SJCRH30 (cell line): ENCODE results near the gene FBXO10. TPM values are rescaled to one million over a fixed set of nuclear protein-coding genes. Genes with fewer than 3 reads are reported as not detected.
A peak's percentile ranks its signal among the peaks of the same experiment; 100 is the strongest.
"Not testable (repeated sequence)": the region's sequence is repeated elsewhere in the genome, so short reads cannot be mapped to it uniquely, and the experiment has no call there.

Experiments
- DNase-seq, 2 experiments: peaks; one replicate each; pipeline ENCODE4 v3.0.0-alpha.2; 2015 to 2020
- H3K27ac ChIP-seq: fragments of 250-450 bp; sonication (Bioruptor Pico); 2 replicates; pipeline ENCODE4 v1.5.1; 2020; ENCODE audit warnings: mild to moderate bottlenecking, moderate library complexity
- H3K27me3 ChIP-seq: fragments of 250-450 bp; sonication (Bioruptor Pico); 2 replicates; pipeline ENCODE4 v1.5.1; 2020; ENCODE audit warnings: mild to moderate bottlenecking, moderate library complexity
- H3K36me3 ChIP-seq: fragments of 250-450 bp; sonication (Bioruptor Pico); 2 replicates; pipeline ENCODE4 v1.5.1; 2020; ENCODE audit warnings: mild to moderate bottlenecking, moderate library complexity
- H3K4me1 ChIP-seq: fragments of 250-450 bp; sonication (Bioruptor Pico); 2 replicates; pipeline ENCODE4 v1.5.1; 2020; ENCODE audit warnings: mild to moderate bottlenecking, moderate library complexity
- H3K4me3 ChIP-seq: fragments of 250-450 bp; sonication (Bioruptor Pico); 2 replicates; pipeline ENCODE4 v1.5.1; 2020; ENCODE audit warnings: mild to moderate bottlenecking, moderate library complexity
- H3K9me3 ChIP-seq: fragments of 250-450 bp; sonication (Bioruptor Pico); replicated peaks from 2 replicates; pipeline ENCODE4 v1.5.1; 2020; ENCODE audit warnings: mild to moderate bottlenecking, moderate library complexity
- total RNA-seq: library from RNA; depleted of rRNA; stranded (reverse); fragments of >200 nt; shearing (Covaris generic); gene quantifications from 2 replicates; pipeline ENCODE4 v1.2.3, GENCODE V29; 2014

Gene FBXO10
- total RNA-seq, 1 experiment from 2014 or later, result 31.3 TPM

DNA sequence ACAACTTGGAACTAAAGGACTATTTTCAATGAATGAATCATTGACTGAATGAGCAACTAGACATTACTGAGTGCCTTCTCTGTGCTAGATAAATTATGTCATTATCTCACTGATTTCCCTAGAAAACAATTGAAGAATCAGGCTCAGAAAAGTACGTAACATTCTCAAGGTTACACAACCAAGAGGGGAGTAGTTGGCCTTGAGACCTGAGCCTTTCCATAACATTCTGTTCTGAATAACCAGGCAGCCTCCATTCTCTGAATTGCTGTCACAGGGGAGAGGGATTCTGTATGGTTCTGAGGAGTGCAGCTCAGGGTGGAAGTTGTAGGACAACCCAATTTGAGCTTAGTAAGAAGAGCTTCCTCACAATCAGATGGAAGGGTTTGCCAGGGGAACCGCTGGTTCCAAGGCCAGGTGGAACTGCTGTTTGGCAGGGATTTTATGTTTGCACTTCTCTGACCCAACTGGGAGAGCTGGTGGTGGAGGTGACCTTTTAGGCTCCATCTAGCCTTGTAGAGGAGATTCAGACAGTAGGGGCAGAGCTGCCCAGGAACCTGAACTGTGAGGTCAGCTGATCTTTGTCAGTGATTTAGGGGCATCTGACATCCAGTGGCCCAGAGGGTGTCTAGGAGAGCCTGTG is 74.1 kb downstream of the FBXO10 start:
- Histone ChIP-seq H3K27me3 (no peaks in the 10 kb centered on the region), H3K4me3 (no peak overlapping the region), H3K27ac (no peak overlapping the region), H3K4me1 (no peaks in the 10 kb centered on the region), H3K36me3 (peaks cover 62% of the 10 kb centered on the region), H3K9me3 (no peaks in the 10 kb centered on the region)
- DNase-seq, result no peak

DNA sequence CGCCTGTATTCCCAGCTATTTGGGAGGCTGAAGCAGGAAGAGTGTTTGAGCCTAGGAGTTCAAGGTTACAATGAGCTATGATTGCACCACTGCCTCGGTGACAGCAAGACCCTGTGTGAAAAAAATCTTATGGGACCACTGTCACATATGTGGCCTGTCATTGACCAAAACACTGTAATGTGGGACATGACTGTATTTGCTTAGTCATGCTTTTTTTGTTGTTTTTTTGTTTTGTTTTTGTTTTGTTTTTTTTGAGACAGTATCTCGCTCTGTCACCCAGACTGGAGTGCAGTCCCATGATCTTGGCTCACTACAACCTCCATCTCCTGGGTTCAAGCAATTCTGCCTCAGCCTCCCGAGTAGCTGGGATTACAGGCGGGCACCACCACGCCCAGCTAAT is 76.9 kb downstream of the FBXO10 start:
- Histone ChIP-seq H3K36me3 (peaks cover 58% of the 10 kb centered on the region), H3K27ac (no peak overlapping the region), H3K9me3 (no peaks in the 10 kb centered on the region), H3K4me3 (no peak overlapping the region), H3K4me1 (no peaks in the 10 kb centered on the region), H3K27me3 (no peaks in the 10 kb centered on the region)
- DNase-seq, result no peak

DNA sequence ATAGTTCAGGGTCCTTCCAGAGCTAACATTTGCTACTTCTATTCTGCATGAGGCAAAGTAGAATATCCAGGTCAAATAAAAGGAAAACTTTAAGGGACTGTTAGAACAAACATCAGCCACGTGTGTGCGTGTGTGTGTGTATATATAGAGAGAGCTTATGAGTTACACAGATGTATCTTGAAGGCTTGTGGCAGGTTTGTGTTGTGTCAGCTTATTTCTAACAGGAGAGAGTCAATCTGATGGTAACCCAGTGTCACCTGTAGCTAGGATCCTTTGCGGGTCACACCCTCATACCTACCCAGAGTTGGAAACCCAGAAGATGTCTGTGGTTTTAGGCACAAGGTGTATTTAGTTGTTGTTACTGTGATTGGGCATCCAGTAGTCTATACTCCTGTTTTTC is 77.7 kb downstream of the FBXO10 start:
- Histone ChIP-seq H3K27me3 (no peaks in the 10 kb centered on the region), H3K4me1 (no peaks in the 10 kb centered on the region), H3K27ac (no peak overlapping the region), H3K9me3 (no peaks in the 10 kb centered on the region), H3K4me3 (no peak overlapping the region), H3K36me3 (peaks cover 56% of the 10 kb centered on the region)
- DNase-seq, result no peak

DNA sequence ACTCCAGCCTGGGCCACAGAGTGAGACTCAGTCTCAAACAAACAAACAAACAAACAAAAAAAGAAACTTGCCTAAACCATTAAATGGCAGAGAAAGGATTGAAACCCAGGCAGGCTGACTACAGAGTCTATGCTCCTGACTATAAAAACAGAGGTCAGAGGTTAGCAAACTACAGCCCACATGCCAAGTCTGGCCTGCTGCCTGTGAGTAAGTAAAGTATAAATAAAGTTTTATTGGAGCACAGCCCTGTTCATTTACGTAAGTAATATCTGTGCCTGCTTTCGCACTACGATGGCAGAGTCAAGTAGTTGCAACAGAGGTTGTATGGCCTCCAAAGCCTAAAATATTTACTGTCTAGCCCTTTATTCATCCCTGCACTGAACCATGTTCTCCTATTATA is 78.9 kb downstream of the FBXO10 start:
- no peak overlapping the region for H3K27ac ChIP-seq
- peaks cover 53% of the 10 kb centered on the region for H3K36me3 ChIP-seq
- H3K4me1 ChIP-seq, result no peaks in the 10 kb centered on the region
- no peaks in the 10 kb centered on the region for H3K27me3 ChIP-seq
- DNase-seq, result no peak
- no peaks in the 10 kb centered on the region for H3K9me3 ChIP-seq
- no peak overlapping the region for H3K4me3 ChIP-seq

DNA sequence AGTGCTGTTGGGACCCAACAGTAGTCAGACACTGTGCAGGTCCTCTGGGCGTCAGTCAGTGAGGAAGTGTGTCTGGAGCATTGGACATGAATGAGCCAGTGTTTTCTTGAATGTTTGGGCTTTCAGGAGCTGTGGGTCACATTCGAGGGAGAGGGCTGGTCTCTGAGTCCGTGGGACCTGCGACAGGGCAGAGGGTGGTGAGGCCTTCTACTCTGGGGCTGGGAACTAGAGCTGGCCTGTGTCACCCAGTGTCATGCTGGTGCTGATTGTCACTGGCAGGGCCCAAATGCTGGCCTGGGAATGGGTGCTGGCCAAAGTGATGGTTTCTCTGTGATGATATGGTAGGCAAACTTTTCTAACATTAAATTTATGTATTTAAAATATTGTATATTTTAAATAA is 80.2 kb downstream of the FBXO10 start:
- H3K9me3 ChIP-seq, result no peaks in the 10 kb centered on the region
- H3K27ac ChIP-seq, result no peak overlapping the region
- DNase-seq, result no peak
- no peaks in the 10 kb centered on the region for H3K27me3 ChIP-seq
- H3K36me3 ChIP-seq, result peaks cover 53% of the 10 kb centered on the region
- no peak overlapping the region for H3K4me3 ChIP-seq
- H3K4me1 ChIP-seq, result no peaks in the 10 kb centered on the region

DNA sequence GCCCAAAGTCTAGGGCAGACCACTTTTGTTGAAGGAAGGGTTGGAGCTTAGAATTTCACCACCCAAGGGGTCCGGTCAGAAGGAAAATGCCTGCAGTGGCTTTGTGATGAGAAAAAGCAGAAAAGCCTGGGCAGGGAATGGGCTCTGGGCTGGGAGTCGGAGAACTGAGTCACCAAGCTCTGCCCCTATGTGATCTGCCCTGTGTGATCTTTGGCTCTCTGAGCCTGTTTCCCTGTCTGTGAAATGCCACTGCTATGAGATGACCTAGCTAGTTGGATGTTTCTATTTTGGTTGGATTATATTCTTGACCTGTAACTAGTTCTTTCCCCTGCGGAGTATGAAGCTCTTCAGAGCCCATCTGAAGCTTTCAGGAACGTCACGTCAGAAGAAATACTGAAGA is 80.6 kb downstream of the FBXO10 start:
- H3K9me3 ChIP-seq, result no peaks in the 10 kb centered on the region
- H3K4me1 ChIP-seq, result no peaks in the 10 kb centered on the region
- peaks cover 53% of the 10 kb centered on the region for H3K36me3 ChIP-seq
- H3K27ac ChIP-seq, result no peak overlapping the region
- no peaks in the 10 kb centered on the region for H3K27me3 ChIP-seq
- no peak for DNase-seq
- no peak overlapping the region for H3K4me3 ChIP-seq

DNA sequence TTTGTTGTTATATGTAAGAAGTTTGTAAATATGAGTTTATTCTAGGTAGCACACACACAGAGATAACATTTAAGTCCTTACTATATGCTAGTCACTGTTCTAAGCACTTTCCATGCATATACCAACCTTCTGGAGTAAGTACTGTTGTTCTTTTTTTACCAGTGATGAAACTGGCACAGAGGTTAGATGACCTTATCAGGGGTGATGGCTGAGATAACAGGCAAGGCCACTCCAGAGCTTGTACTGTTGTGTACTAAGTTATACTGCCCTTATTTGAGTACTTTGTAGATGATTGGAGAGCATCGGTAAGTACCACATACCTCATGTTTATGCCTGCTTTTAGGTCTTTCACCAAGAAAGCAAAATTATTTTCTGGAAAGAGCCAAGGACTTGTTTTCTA is 84.2 kb downstream of the FBXO10 start:
- peaks cover 39% of the 10 kb centered on the region for H3K36me3 ChIP-seq
- no peak overlapping the region for H3K4me3 ChIP-seq
- H3K27me3 ChIP-seq, result no peaks in the 10 kb centered on the region
- no peak for DNase-seq
- H3K27ac ChIP-seq, result no peak overlapping the region
- 0 out of 2 replicates have a peak, but pooled peaks cover 4% of the 10 kb centered on the region for H3K4me1 ChIP-seq
- H3K9me3 ChIP-seq, result no peaks in the 10 kb centered on the region

DNA sequence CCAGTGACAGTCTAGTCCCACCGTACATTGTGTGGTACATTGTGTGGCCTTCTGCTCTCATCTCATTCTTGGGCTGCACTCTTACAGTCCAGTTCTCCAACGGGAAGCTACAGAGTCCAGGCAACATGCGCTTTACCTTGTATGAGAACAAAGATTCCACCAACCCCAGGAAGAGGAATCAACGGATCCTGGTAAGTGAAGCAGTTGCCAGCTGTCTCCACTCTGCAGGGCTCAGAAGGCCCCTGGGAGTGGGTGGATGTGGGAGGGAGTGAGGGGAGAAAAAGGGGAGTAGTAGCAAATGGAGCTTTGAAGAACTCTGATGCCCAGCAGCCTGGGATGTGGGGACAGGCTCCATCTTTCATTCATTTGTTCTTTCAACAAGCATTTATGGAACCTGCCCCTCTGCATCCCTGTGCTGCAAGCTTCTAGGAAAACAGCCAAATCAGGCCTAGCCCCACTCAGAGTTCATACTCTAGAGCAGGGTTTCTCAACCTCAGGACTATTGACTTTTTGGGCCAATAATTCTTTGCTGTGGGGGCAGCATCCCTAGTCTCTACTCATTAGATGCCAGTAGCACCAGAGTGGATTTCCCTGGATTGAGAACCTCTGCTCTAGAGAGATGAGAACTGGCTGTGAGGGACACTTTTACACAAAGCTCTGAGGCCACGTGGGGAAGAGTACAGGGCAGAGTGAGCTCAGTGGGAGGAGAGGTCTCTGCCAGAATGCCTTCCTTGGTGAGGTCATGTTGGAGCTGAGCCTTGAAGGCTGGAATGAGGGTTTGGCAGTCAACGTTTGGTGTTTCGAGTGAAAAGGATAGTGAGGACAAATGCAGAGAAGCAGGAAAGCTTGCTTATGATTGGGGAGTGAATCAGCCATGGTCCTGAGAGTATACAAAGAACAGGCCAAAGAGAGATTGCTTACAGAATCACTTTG is 89.3 kb downstream of the FBXO10 start:
- Histone ChIP-seq H3K27me3 (no peaks in the 10 kb centered on the region), H3K36me3 (peaks cover 14% of the 10 kb centered on the region), H3K9me3 (no peaks in the 10 kb centered on the region), H3K4me1 (peaks cover 10% of the 10 kb centered on the region), H3K27ac (peak overlapping the region; percentile 50), H3K4me3 (peak overlapping the region; percentile 76)
- DNase-seq, result peak; percentile 29 to 48

DNA sequence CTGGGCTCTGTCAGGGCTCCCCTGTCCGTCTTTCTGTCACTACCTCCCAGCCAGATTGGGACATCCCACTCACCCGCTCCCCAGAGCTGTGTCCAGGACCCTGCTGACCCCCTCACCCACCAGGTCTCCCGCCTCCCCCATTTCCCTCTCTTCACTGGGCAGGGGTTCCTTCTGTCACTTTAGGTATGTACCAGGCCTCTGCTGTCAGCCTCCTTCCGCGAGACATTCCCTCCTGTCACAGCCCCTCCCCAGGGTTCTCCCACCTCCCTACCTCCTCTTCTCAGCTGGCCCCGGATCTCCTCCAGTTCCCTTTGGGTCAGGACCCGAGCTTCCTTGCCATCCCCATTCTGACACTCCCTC is 89.9 kb downstream of the FBXO10 start:
- peak overlapping the region; percentile 76 for H3K4me3 ChIP-seq
- H3K36me3 ChIP-seq, result peaks cover 9% of the 10 kb centered on the region; the same call in 1 of the 2 replicates
- peak overlapping the region; percentile 50 for H3K27ac ChIP-seq

DNA sequence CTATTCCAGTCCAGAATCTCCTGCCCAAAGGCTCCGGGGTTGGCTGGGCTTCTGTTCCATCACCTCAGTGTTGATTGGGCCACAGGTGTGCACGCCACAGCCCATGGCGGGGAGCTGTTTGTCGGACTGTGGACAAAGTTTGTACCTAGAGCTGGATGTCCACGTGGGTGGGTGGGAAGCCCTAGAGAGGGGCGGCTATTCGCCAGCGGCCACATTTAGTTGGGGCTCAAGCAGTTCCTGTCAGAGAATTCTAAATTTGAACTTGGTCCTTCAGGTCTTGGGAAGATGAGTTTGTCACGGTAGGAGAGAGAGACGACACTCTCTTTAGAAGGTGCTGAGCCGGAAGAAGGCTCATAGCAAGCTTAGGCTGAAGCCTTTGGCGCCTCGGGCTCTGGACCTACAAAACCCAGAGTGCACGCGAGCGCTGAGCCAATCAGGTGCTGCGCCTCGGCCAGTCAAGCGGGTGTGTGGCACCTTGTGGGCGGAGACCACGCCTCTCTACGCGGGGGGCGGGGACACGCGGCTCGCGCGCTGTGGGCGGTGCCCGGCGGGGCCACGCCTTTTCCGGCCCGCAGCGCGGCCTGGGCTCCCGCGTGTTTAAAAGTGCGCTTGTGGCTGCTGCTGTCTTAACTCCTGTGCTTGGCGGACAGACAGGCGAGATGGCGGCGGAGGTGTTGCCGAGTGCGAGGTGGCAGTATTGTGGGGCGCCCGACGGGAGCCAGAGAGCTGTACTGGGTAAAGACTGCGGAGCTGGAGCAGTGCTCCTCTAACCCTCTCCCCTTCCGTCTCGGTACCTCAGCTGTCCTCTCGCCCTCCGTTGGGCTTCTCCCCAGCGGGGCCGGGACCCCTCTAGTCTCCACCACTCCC is 90.6 kb downstream of the FBXO10 start, which contains the start of gene POLR1E:
Gene POLR1E, plus strand, starts transcription at position 560 of the 867 bp plus-strand sequence. Its CDS starts 100 bp downstream, at position 660.
- no peaks in the 10 kb centered on the region for H3K9me3 ChIP-seq
- peaks cover 9% of the 10 kb centered on the region; the same call in 1 of the 2 replicates for H3K36me3 ChIP-seq
- H3K4me1 ChIP-seq, result peaks cover 10% of the 10 kb centered on the region
- DNase-seq, result peak; percentile 92 to 94
- H3K27me3 ChIP-seq, result no peaks in the 10 kb centered on the region
- peak within 1 kb of the TSS; percentile 76 for H3K4me3 ChIP-seq
- peak within 1 kb of the TSS; percentile 50 for H3K27ac ChIP-seq

More for the DNA sequence above, 89.9 kb downstream of the FBXO10 start:
- no peak for DNase-seq
- H3K9me3 ChIP-seq, result no peaks in the 10 kb centered on the region
- H3K27me3 ChIP-seq, result no peaks in the 10 kb centered on the region
- peaks cover 10% of the 10 kb centered on the region for H3K4me1 ChIP-seq

DNA sequence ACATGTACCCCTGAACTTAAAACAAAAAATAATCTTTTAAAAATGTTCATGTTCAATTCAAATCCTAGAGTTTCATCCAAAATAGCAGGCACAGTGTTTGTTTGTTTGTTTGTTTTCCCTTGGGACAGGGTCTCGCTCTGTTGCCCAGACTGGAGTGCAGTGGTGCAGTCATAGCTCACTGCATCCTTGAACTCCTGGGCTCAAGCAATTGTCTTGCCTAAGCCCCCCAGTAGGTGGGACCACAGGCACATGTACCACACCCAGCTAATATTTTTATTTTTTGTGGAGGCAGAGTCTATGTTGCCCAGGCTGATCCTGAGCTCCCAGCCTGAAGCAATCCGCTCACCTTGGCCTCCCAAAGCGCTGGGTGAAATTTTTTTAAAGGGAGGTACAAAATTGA is 95.4 kb downstream of the FBXO10 start:
- H3K4me3 ChIP-seq, result no peak overlapping the region

DNA sequence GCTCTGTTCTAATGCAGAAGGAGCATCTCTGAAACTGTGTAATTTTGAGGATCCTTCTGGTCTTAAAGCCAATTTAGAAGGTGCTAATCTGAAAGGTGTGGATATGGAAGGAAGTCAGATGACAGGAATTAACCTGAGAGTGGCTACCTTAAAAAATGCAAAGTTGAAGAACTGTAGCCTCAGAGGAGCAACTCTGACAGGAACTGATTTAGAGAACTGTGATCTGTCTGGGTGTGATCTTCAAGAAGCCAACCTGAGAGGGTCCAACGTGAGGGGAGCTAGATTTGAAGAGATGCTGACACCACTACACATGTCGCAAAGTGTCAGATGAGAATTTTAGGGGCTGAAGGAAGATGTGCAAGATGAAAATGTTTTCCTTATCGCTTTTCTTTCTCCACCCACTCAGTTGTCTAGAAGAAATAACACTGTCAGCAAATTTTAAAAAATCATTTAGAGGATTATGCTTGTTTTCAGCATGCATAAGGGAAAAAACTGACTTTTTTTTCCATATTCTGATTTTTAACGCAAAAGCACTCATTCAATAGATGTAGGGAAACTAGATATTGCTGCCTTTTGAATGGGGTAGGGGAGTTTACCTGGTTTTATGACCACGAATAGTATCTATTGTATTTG is 98.1 kb downstream of the FBXO10 start:
- not testable (repeated sequence) for H3K4me1 ChIP-seq, H3K4me3 ChIP-seq, H3K27ac ChIP-seq, H3K27me3 ChIP-seq, DNase-seq, H3K36me3 ChIP-seq
- H3K9me3 ChIP-seq, result peaks cover 12% of the 10 kb centered on the region; the same call in 1 of the 2 replicates

More for the DNA sequence above, 95.4 kb downstream of the FBXO10 start:
- H3K27ac ChIP-seq, result no peak overlapping the region
- H3K27me3 ChIP-seq, result no peaks in the 10 kb centered on the region
- H3K9me3 ChIP-seq, result no peaks in the 10 kb centered on the region
- H3K4me1 ChIP-seq, result peaks cover 6% of the 10 kb centered on the region
- DNase-seq, result no peak
- no peaks in the 10 kb centered on the region for H3K36me3 ChIP-seq

DNA sequence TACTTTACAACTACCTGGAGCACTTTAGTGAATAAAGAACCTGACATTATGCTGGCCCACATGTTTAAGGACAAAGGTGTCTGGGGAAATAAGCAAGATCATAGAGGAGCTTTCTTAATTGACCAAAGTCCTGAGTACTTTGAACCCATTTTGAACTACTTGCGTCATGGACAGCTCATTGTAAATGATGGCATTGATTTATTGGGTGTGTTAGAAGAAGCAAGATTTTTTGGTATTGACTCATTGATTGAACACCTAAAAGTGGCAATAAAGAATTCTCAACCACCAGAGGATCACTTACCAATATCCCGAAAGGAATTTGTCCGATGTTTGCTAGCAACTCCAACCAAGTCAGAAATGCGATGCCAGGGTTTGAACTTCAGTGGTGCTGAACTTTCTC is 98.7 kb downstream of the FBXO10 start:
- not testable (repeated sequence) for H3K27me3 ChIP-seq, H3K27ac ChIP-seq, DNase-seq, H3K36me3 ChIP-seq, H3K4me3 ChIP-seq, H3K4me1 ChIP-seq
- H3K9me3 ChIP-seq, result peaks cover 12% of the 10 kb centered on the region; the same call in 1 of the 2 replicates

DNA sequence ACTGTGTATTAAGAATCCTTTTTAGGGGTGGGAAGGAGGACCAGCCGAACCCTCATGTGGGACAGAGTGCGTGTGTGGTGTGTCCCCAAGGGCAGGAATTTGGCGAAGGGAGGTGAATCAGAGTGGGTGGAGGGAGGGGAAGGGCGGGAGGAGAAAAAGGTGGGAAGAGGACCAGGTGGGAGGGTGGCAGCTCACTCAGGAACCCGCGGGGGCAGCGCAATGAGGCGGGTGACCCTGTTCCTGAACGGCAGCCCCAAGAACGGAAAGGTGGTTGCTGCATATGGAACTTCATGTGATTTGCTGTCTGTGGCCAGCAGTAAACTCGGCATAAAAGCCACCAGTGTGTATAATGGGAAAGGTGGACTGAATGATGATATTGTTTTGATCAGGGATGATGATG is 99.2 kb downstream of the FBXO10 start:
- Histone ChIP-seq H3K9me3 (peaks cover 12% of the 10 kb centered on the region; the same call in 1 of the 2 replicates), H3K36me3 (no peaks in the 10 kb centered on the region), H3K4me3 (no peak overlapping the region), H3K4me1 (peaks cover 6% of the 10 kb centered on the region; the same call in 1 of the 2 replicates), H3K27ac (no peak overlapping the region), H3K27me3 (no peaks in the 10 kb centered on the region)
- DNase-seq, result no peak
